OCI-LY1 (cell line): Measurements from ENCODE around the gene DYNLL2.
A peak's percentile ranks its signal among the peaks of the same experiment; 100 is the strongest.
"Not testable (repeated sequence)": the region's sequence is repeated elsewhere in the genome, so short reads cannot be mapped to it uniquely, and the experiment has no call there.

Experiments used
- H2AFZ ChIP-seq: fragments of 200-600 bp; sonication (generic), shearing (Covaris generic); 2 replicates; pipeline ENCODE4 v1.6.0; 2014; ENCODE audit warnings: antibody characterized with exemption, mild to moderate bottlenecking, low read length
- H3F3A ChIP-seq: fragments of 200-600 bp; sonication (generic), shearing (Covaris generic); 2 replicates; pipeline ENCODE4 v1.6.0; 2014; ENCODE audit warnings: mild to moderate bottlenecking, antibody characterized with exemption, low read length, moderate library complexity; ENCODE audit not compliant: insufficient read depth
- H3K27ac ChIP-seq: fragments of 200-600 bp; sonication (generic); 2 replicates; pipeline ENCODE4 v1.5.1; 2014; ENCODE audit warnings: low read length, mixed run types, mild to moderate bottlenecking, low read depth; ENCODE audit not compliant: poor library complexity, severe bottlenecking
- H3K27me3 ChIP-seq: fragments of 200-600 bp; sonication (generic); 2 replicates; pipeline ENCODE4 v1.6.0; 2014; ENCODE audit warnings: antibody characterized with exemption, mild to moderate bottlenecking, low read length, moderate library complexity; ENCODE audit not compliant: insufficient read depth
- H3K36me3 ChIP-seq: fragments of 200-600 bp; sonication (generic); 2 replicates; pipeline ENCODE4 v1.6.1; 2014; ENCODE audit warnings: mild to moderate bottlenecking, antibody characterized with exemption, low read length, moderate library complexity, mixed read lengths; ENCODE audit not compliant: insufficient read depth
- H3K4me1 ChIP-seq: fragments of 200-600 bp; sonication (generic); 2 replicates; pipeline ENCODE4 v1.5.1; 2014; ENCODE audit warnings: mild to moderate bottlenecking, low read length, moderate library complexity; ENCODE audit not compliant: insufficient read depth, severe bottlenecking
- H3K4me2 ChIP-seq: fragments of 200-600 bp; sonication (generic), shearing (Covaris generic); 2 replicates; pipeline ENCODE4 v1.6.1; 2014; ENCODE audit warnings: low read length
- H3K4me3 ChIP-seq: fragments of 200-600 bp; sonication (generic); 2 replicates; pipeline ENCODE4 v1.5.1; 2014; ENCODE audit warnings: low read length, low read depth, mild to moderate bottlenecking, mixed read lengths; ENCODE audit not compliant: poor library complexity, severe bottlenecking
- H3K79me2 ChIP-seq: fragments of 200-600 bp; shearing (Covaris generic); 2 replicates; pipeline ENCODE4 v1.6.1; 2016; ENCODE audit warnings: mixed run types, low read length, mixed read lengths; ENCODE audit not compliant: insufficient read depth
- H3K9ac ChIP-seq: fragments of 200-600 bp; sonication (generic), shearing (Covaris generic); 2 replicates; pipeline ENCODE4 v1.6.1; 2014; ENCODE audit warnings: mild to moderate bottlenecking, low read length, mixed read lengths
- H3K9me2 ChIP-seq: fragments of 200-600 bp; sonication (generic), shearing (Covaris generic); 2 replicates; pipeline ENCODE4 v1.6.1; 2014; ENCODE audit warnings: low read depth, mild to moderate bottlenecking, low read length, mixed read lengths
- H3K9me3 ChIP-seq: fragments of 200-600 bp; shearing (Covaris generic); 2 replicates; pipeline ENCODE4 v1.6.1; 2014; ENCODE audit warnings: low read length, mixed read lengths
- H4K20me1 ChIP-seq: fragments of 200-600 bp; sonication (generic), shearing (Covaris generic); 2 replicates; pipeline ENCODE4 v1.6.0; 2016; ENCODE audit warnings: mild to moderate bottlenecking, low read length; ENCODE audit not compliant: insufficient read depth
- EZH2 ChIP-seq: fragments of 200-600 bp; sonication (generic), shearing (Covaris generic); IDR thresholded peaks from 2 replicates; pipeline ENCODE4 v1.8.0; 2017; ENCODE audit warnings: borderline replicate concordance, mixed run types, mild to moderate bottlenecking, antibody characterized with exemption, low read length, moderate library complexity, mixed read lengths
- TF ChIP-seq, protein P1 (sequence below): fragments of 200-600 bp; sonication (generic), shearing (Covaris generic); IDR thresholded peaks from 2 replicates; pipeline ENCODE4 v1.5.1; 2017; ENCODE audit warnings: mild to moderate bottlenecking, antibody characterized with exemption, low read length, moderate library complexity, mixed read lengths

Gene DYNLL2

DNA sequence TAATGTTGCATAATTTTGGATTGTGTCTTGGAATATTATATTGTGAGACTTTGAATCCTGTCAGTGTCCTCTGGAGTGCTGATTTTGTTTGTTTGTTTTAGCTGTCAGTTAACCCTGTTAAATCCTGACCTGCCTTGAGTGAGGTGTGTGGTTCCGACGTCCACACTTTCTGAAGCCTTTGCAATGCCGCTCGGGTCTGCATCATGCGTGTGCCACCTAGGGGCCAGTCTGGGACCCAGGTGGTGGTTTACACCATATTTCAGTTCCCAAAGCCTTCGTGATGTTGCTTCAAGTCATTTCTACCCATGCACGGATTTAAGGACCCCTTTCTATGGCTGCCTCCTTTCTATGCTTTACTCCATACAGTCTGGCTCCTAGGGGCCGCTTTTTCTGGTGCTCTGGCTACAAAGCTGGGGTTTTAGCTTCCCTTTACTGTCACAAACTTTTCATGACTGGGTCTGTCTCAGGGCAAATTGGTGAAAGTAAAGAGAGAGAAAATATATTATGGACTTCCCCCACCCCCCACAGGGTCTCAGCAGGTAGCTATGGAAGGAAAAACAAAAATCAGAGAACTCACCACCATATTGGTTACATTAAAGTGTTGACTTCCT lies 53.6 kb downstream of the DYNLL2 start:
- H3K27ac ChIP-seq: no peak overlapping the region
- TF ChIP-seq, protein P1, sequence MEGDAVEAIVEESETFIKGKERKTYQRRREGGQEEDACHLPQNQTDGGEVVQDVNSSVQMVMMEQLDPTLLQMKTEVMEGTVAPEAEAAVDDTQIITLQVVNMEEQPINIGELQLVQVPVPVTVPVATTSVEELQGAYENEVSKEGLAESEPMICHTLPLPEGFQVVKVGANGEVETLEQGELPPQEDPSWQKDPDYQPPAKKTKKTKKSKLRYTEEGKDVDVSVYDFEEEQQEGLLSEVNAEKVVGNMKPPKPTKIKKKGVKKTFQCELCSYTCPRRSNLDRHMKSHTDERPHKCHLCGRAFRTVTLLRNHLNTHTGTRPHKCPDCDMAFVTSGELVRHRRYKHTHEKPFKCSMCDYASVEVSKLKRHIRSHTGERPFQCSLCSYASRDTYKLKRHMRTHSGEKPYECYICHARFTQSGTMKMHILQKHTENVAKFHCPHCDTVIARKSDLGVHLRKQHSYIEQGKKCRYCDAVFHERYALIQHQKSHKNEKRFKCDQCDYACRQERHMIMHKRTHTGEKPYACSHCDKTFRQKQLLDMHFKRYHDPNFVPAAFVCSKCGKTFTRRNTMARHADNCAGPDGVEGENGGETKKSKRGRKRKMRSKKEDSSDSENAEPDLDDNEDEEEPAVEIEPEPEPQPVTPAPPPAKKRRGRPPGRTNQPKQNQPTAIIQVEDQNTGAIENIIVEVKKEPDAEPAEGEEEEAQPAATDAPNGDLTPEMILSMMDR: peak; percentile 61
- TF ChIP-seq EZH2: no peak
- no peaks in the 10 kb centered on the region for H3K4me1 ChIP-seq
- H4K20me1 ChIP-seq: no peaks in the 10 kb centered on the region
- H3K4me3 ChIP-seq: no peak overlapping the region
- no peak overlapping the region for H3K9ac ChIP-seq
- H3F3A ChIP-seq: no peaks in the 10 kb centered on the region
- no peaks in the 10 kb centered on the region for H3K36me3 ChIP-seq
- H3K9me3 ChIP-seq: no peaks in the 10 kb centered on the region
- H3K27me3 ChIP-seq: 0 out of 2 replicates have a peak, but pooled peaks cover 2% of the 10 kb centered on the region
- H3K4me2 ChIP-seq: no peak overlapping the region
- no peaks in the 10 kb centered on the region for H3K79me2 ChIP-seq
- H3K9me2 ChIP-seq: no peaks in the 10 kb centered on the region
- H2AFZ ChIP-seq: no peak overlapping the region

DNA sequence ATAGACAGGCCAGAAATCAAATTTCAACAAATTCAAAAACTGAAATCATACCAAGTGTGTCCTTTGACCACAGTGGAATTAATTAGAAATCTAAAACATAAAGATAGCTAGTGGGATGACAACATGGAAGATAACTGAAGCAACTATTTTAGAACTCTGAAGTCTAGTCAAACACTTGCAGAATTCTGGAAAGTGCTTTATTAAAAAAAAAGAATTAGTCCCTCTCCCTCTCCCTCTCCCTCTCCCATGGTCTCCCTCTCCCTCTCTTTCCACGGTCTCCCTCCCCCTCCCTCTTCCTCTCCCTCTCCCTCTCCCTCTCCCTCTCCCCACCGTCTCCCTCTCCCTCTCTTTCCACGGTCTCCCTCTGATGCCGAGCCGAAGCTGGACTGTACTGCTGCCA lies 58.3 kb downstream of the DYNLL2 start:
- Histone ChIP-seq H3K4me3 (no peak overlapping the region), H3K27me3 (peaks cover 2% of the 10 kb centered on the region; the same call in 1 of the 2 replicates), H3K9me3 (peaks cover 15% of the 10 kb centered on the region), H3K79me2 (no peaks in the 10 kb centered on the region), H3K9ac (no peak overlapping the region), H3K36me3 (no peaks in the 10 kb centered on the region), H3K4me2 (no peak overlapping the region), H4K20me1 (no peaks in the 10 kb centered on the region), H3F3A (no peaks in the 10 kb centered on the region), H3K27ac (no peak overlapping the region), H3K9me2 (no peaks in the 10 kb centered on the region), H2AFZ (no peak overlapping the region), H3K4me1 (no peaks in the 10 kb centered on the region)
- TF ChIP-seq, protein P1: no peak
- TF ChIP-seq EZH2: no peak

DNA sequence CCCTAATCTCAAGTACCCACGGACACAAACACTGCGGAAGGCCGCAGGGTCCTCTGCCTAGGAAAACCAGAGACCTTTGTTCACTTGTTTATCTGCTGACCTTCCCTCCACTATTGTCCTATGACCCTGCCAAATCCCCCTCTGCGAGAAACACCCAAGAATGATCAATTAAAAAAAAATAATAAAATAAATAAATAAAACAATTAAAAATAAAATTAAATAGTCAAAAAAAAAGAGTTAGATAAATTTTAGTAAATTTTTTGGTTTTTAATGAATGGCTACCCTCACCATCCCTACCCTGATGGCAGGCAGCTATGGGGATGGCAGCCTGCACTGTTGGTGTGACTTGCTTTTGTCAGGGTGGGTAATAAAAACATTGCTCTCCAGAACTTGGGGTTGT lies 60.1 kb downstream of the DYNLL2 start:
- H3K4me1 ChIP-seq, H3K36me3 ChIP-seq, H3K27me3 ChIP-seq, H4K20me1 ChIP-seq, H3K4me2 ChIP-seq, H3K9me2 ChIP-seq, H2AFZ ChIP-seq, H3K9ac ChIP-seq, H3K27ac ChIP-seq, H3K79me2 ChIP-seq, H3K4me3 ChIP-seq, H3F3A ChIP-seq: not testable (repeated sequence)
- peaks cover 15% of the 10 kb centered on the region for H3K9me3 ChIP-seq

DNA sequence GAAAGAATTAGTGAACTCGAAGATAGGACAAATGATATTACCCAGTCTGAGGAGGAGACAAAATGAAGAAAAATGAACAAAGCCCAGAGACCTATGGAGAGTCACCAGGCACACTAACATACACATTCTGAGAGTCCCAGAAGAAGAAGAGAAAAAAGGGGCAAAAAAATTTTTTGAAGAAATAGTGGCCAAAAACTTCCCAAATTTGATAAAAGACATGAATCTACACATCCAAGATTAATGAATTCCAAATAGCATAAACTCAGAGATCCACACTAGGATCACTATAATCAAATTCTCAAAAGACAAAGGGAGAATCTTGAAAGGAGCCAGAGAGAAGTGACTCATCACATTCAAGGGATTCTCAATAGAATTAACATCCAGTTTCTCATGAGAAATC lies 61.6 kb downstream of the DYNLL2 start:
- Histone ChIP-seq H3K4me1 (no peaks in the 10 kb centered on the region), H3K79me2 (no peaks in the 10 kb centered on the region), H4K20me1 (no peaks in the 10 kb centered on the region), H3F3A (no peaks in the 10 kb centered on the region), H3K27ac (no peak overlapping the region), H3K9ac (no peak overlapping the region), H3K36me3 (no peaks in the 10 kb centered on the region), H3K4me3 (no peak overlapping the region), H3K9me3 (peaks cover 15% of the 10 kb centered on the region), H3K9me2 (no peaks in the 10 kb centered on the region), H2AFZ (no peak overlapping the region), H3K4me2 (no peak overlapping the region), H3K27me3 (no peaks in the 10 kb centered on the region; the same call in 1 of the 2 replicates)
- no peak for TF ChIP-seq EZH2
- TF ChIP-seq, protein P1: no peak
